BLaER1 (cell line): ENCODE data around the gene PPFIA1.

Source experiments
- H3K27ac ChIP-seq: shearing (Covaris generic); formaldehyde crosslinking; 2 replicates; pipeline ENCODE4 v1.8.1; 2022
- H3K27me3 ChIP-seq: shearing (Covaris generic); formaldehyde crosslinking; 2 replicates; pipeline ENCODE4 v1.8.1; 2022
- H3K36me3 ChIP-seq: shearing (Covaris generic); formaldehyde crosslinking; 2 replicates; pipeline ENCODE4 v1.8.1; 2022
- H3K4me1 ChIP-seq: shearing (Covaris generic); formaldehyde crosslinking; 2 replicates; pipeline ENCODE4 v1.8.1; 2022
- H3K4me2 ChIP-seq: shearing (Covaris generic); formaldehyde crosslinking; 2 replicates; pipeline ENCODE4 v1.8.1; 2022
- H3K4me3 ChIP-seq: shearing (Covaris generic); formaldehyde crosslinking; 2 replicates; pipeline ENCODE4 v1.8.1; 2022
- H3K9ac ChIP-seq: shearing (Covaris generic); formaldehyde crosslinking; 2 replicates; pipeline ENCODE4 v1.8.1; 2022
- H3K9me3 ChIP-seq: shearing (Covaris generic); formaldehyde crosslinking; 2 replicates; pipeline ENCODE4 v1.8.1; 2022
- H4K20me1 ChIP-seq: shearing (Covaris generic); formaldehyde crosslinking; 2 replicates; pipeline ENCODE4 v1.8.1; 2022
- Cebpa-rat ChIP-seq: shearing (Covaris generic); IDR thresholded peaks from 2 replicates; pipeline ENCODE4 v1.8.1; 2022

The PPFIA1 gene

GRCh38 chr11:70364178-70364577 is 93.7 kb downstream of the PPFIA1 start:
- Histone ChIP-seq H3K4me2 (peak overlapping the region; percentile 78), H4K20me1 (peaks cover 98% of the 10 kb centered on the region), H3K36me3 (peaks cover 69% of the 10 kb centered on the region)

GRCh38 chr11:70364745-70365543 is 94.5 kb downstream of the PPFIA1 start:
- Histone ChIP-seq H3K4me1 (peaks cover 37% of the 10 kb centered on the region), H3K9me3 (peaks cover 10% of the 10 kb centered on the region), H3K4me3 (no peak overlapping the region), H3K9ac (no peak overlapping the region), H3K4me2 (peak overlapping the region; percentile 78), H3K36me3 (peaks cover 61% of the 10 kb centered on the region), H3K27ac (no peak overlapping the region), H4K20me1 (peaks cover 96% of the 10 kb centered on the region), H3K27me3 (peaks cover 4% of the 10 kb centered on the region; the same call in 1 of the 2 replicates)
- no peak for TF ChIP-seq Cebpa-rat

More at GRCh38 chr11:70364178-70364577, 93.7 kb downstream of the PPFIA1 start:
- H3K9me3 ChIP-seq, result peaks cover 10% of the 10 kb centered on the region
- H3K4me1 ChIP-seq, result peaks cover 42% of the 10 kb centered on the region
- no peak overlapping the region for H3K4me3 ChIP-seq
- no peak overlapping the region for H3K27ac ChIP-seq
- TF ChIP-seq Cebpa-rat, result no peak
- no peak overlapping the region for H3K9ac ChIP-seq
- H3K27me3 ChIP-seq, result peaks cover 4% of the 10 kb centered on the region; the same call in 1 of the 2 replicates

GRCh38 chr11:70365544-70365927 is 95.0 kb downstream of the PPFIA1 start:
- Histone ChIP-seq H3K27ac (no peak overlapping the region), H3K9me3 (peaks cover 12% of the 10 kb centered on the region), H3K27me3 (peaks cover 4% of the 10 kb centered on the region; the same call in 1 of the 2 replicates), H3K36me3 (peaks cover 59% of the 10 kb centered on the region), H3K4me1 (peaks cover 31% of the 10 kb centered on the region), H3K4me2 (peak overlapping the region; percentile 78), H4K20me1 (peaks cover 90% of the 10 kb centered on the region), H3K4me3 (no peak overlapping the region), H3K9ac (no peak overlapping the region)
- no peak for TF ChIP-seq Cebpa-rat

GRCh38 chr11:70367071-70367470 is 96.6 kb downstream of the PPFIA1 start:
- no peak for TF ChIP-seq Cebpa-rat
- H4K20me1 ChIP-seq, result peaks cover 79% of the 10 kb centered on the region
- H3K27me3 ChIP-seq, result peaks cover 4% of the 10 kb centered on the region; the same call in 1 of the 2 replicates
- H3K27ac ChIP-seq, result no peak overlapping the region
- H3K9ac ChIP-seq, result no peak overlapping the region
- peak overlapping the region; percentile 1; the same call in 1 of the 2 replicates for H3K4me2 ChIP-seq
- peaks cover 19% of the 10 kb centered on the region for H3K9me3 ChIP-seq
- peaks cover 31% of the 10 kb centered on the region for H3K4me1 ChIP-seq
- H3K4me3 ChIP-seq, result no peak overlapping the region
- peaks cover 50% of the 10 kb centered on the region for H3K36me3 ChIP-seq

GRCh38 chr11:70368961-70369360 is 98.5 kb downstream of the PPFIA1 start:
- Histone ChIP-seq H3K27ac (no peak overlapping the region), H3K4me3 (no peak overlapping the region), H3K4me2 (no peak overlapping the region), H3K36me3 (peaks cover 50% of the 10 kb centered on the region), H3K27me3 (no peaks in the 10 kb centered on the region; the same call in 1 of the 2 replicates), H3K9ac (no peak overlapping the region), H3K4me1 (peaks cover 26% of the 10 kb centered on the region), H4K20me1 (peaks cover 71% of the 10 kb centered on the region), H3K9me3 (peaks cover 19% of the 10 kb centered on the region)
- TF ChIP-seq Cebpa-rat, result no peak

- H3K9ac ChIP-seq, result no peak overlapping the region
- no peak for TF ChIP-seq Cebpa-rat
- no peaks in the 10 kb centered on the region; the same call in 1 of the 2 replicates for H3K27me3 ChIP-seq
- no peak overlapping the region for H3K4me3 ChIP-seq
- H3K27ac ChIP-seq, result no peak overlapping the region
- H3K36me3 ChIP-seq, result peaks cover 67% of the 10 kb centered on the region
- H4K20me1 ChIP-seq, result peaks cover 48% of the 10 kb centered on the region
- H3K4me1 ChIP-seq, result peaks cover 3% of the 10 kb centered on the region; the same call in 1 of the 2 replicates
- no peak overlapping the region for H3K4me2 ChIP-seq
- H3K9me3 ChIP-seq, result peaks cover 19% of the 10 kb centered on the region
These were observed 100.8 kb downstream of the PPFIA1 start for GRCh38 chr11:70371241-70371640.

- no peak overlapping the region for H3K27ac ChIP-seq
- TF ChIP-seq Cebpa-rat, result no peak
- H4K20me1 ChIP-seq, result peaks cover 41% of the 10 kb centered on the region
- peaks cover 19% of the 10 kb centered on the region for H3K9me3 ChIP-seq
- H3K4me3 ChIP-seq, result no peak overlapping the region
- H3K9ac ChIP-seq, result no peak overlapping the region
- peaks cover 70% of the 10 kb centered on the region for H3K36me3 ChIP-seq
- H3K4me1 ChIP-seq, result no peaks in the 10 kb centered on the region
- H3K27me3 ChIP-seq, result no peaks in the 10 kb centered on the region
- no peak overlapping the region for H3K4me2 ChIP-seq
These were observed 101.6 kb downstream of the PPFIA1 start for GRCh38 chr11:70372076-70372475.

GRCh38 chr11:70376621-70377020 is 106.1 kb downstream of the PPFIA1 start:
- Histone ChIP-seq H3K27ac (no peak overlapping the region), H3K4me2 (no peak overlapping the region), H3K36me3 (peaks cover 97% of the 10 kb centered on the region), H3K9me3 (no peaks in the 10 kb centered on the region), H3K27me3 (no peaks in the 10 kb centered on the region), H4K20me1 (peaks cover 21% of the 10 kb centered on the region), H3K4me3 (no peak overlapping the region), H3K9ac (no peak overlapping the region), H3K4me1 (no peaks in the 10 kb centered on the region)
- no peak for TF ChIP-seq Cebpa-rat

- Histone ChIP-seq H3K27ac (no peak overlapping the region), H3K9ac (no peak overlapping the region), H3K4me1 (no peaks in the 10 kb centered on the region), H3K36me3 (peaks cover 100% of the 10 kb centered on the region), H3K27me3 (no peaks in the 10 kb centered on the region), H3K4me3 (no peak overlapping the region), H3K4me2 (no peak overlapping the region), H3K9me3 (no peaks in the 10 kb centered on the region), H4K20me1 (peaks cover 27% of the 10 kb centered on the region)
- TF ChIP-seq Cebpa-rat, result no peak
These were observed 107.2 kb downstream of the PPFIA1 start for GRCh38 chr11:70377645-70378044.

GRCh38 chr11:70378506-70379134 is 108.1 kb downstream of the PPFIA1 start:
- peaks cover 21% of the 10 kb centered on the region for H4K20me1 ChIP-seq
- no peaks in the 10 kb centered on the region for H3K4me1 ChIP-seq
- no peak for TF ChIP-seq Cebpa-rat
- no peak overlapping the region for H3K9ac ChIP-seq
- H3K9me3 ChIP-seq, result no peaks in the 10 kb centered on the region
- H3K36me3 ChIP-seq, result peaks cover 96% of the 10 kb centered on the region
- H3K4me3 ChIP-seq, result no peak overlapping the region
- H3K4me2 ChIP-seq, result no peak overlapping the region
- H3K27ac ChIP-seq, result no peak overlapping the region
- H3K27me3 ChIP-seq, result no peaks in the 10 kb centered on the region
